Gastroesophageal sphincter (tissue), 4 donors: ENCODE measurements around the gene EFCAB13. TPM values are rescaled to one million over a fixed set of nuclear protein-coding genes. Genes with fewer than 3 reads are reported as not detected.
"Not testable (repeated sequence)": the region's sequence is repeated elsewhere in the genome, so short reads cannot be mapped to it uniquely, and the experiment has no call there.

ENCODE experiments used
- ATAC-seq: fragments of 150-250 bp; one replicate; pipeline ENCODE4 v1.9.1; 2016; ENCODE audit warnings: mild to moderate bottlenecking, moderate library complexity
- H3K27ac ChIP-seq, 4 donors: fragments of 200-600 bp; sonication (generic) in 3 of 4; 1 replicate in 3 of 4; 2 replicates in 1 of 4; pipeline ENCODE4 v1.5.1; 2016 to 2019
- H3K27me3 ChIP-seq: fragments of 200-600 bp; sonication (generic); one replicate; pipeline ENCODE4 v1.5.1; 2019
- H3K36me3 ChIP-seq, 2 donors: fragments of 200-600 bp; sonication (generic); one replicate each; pipeline ENCODE4 v1.5.1; 2019; ENCODE audit warnings: control low read depth in 1 of 2
- H3K4me1 ChIP-seq, 3 donors: fragments of 200-600 bp; sonication (generic); 1 replicate in 2 of 3; 2 replicates in 1 of 3; pipeline ENCODE4 v1.5.1; 2016 to 2019; ENCODE audit warnings: control low read depth in 2 of 3
- H3K4me3 ChIP-seq, 2 donors: fragments of 200-600 bp; sonication (generic); one replicate each; pipeline ENCODE4 v1.5.1; 2019; ENCODE audit warnings: mild to moderate bottlenecking in 1 of 2, moderate library complexity in 1 of 2
- H3K9me3 ChIP-seq, 3 donors: fragments of 200-600 bp; sonication (generic); one replicate each; pipeline ENCODE4 v1.5.1; 2017 to 2019; ENCODE audit warnings: control low read depth in 2 of 3
- CTCF ChIP-seq, 4 experiments: fragments of 200-600 bp in 2 of 4; fragments of 450-650 bp in 2 of 4; sonication (generic) in 1 of 4; IDR thresholded peaks; one replicate each; pipeline ENCODE4 v1.5.1; 2017 to 2019; ENCODE audit warnings: antibody characterized with exemption in 4 of 4, mild to moderate bottlenecking in 2 of 4, moderate library complexity in 2 of 4
- EP300 ChIP-seq: sonication (generic); formaldehyde crosslinking; IDR thresholded peaks from one replicate; pipeline ENCODE4 v1.6.1; 2017; ENCODE audit warnings: antibody characterized with exemption, mild to moderate bottlenecking
- POLR2A ChIP-seq, 2 donors: fragments of 450-650 bp; IDR thresholded peaks; one replicate each; pipeline ENCODE4 v1.6.1; 2017; ENCODE audit warnings: antibody characterized with exemption in 2 of 2, mild to moderate bottlenecking in 2 of 2, moderate library complexity in 1 of 2
- POLR2AphosphoS5 ChIP-seq: sonication (generic); formaldehyde crosslinking; IDR thresholded peaks from one replicate; pipeline ENCODE4 v1.6.1; 2017; ENCODE audit warnings: antibody characterized with exemption
- WGBS, 2 donors: methylation state at CpG; one replicate each; pipeline ENCODE4 v1.1.5; 2018; ENCODE audit warnings: low coverage in 1 of 2; 5-methylcytosine and 5-hydroxymethylcytosine counted together
- total RNA-seq, 4 donors: library from RNA; depleted of rRNA; stranded (reverse); fragments of >200 nt; gene quantifications; one replicate each; pipeline ENCODE4 v1.1.0, GENCODE V29; 2016

The EFCAB13 gene
- total RNA-seq, 4 donors from 2014 or later = 7.0 to 14.5 (median 8.6) TPM

GRCh38 chr17:47423406-47424295, 99.9 kb downstream of the EFCAB13 start:
- peak; percentile 36 for ATAC-seq
- TF ChIP-seq POLR2A (IDR thresholded peaks at IDR 0.05) (no peak), EP300 (no peak), CTCF (IDR thresholded peaks at IDR 0.05) (no peak), POLR2AphosphoS5 (no peak)
- Histone ChIP-seq H3K4me3 (peak overlapping the region; percentile 13 to 56), H3K4me1 (peaks cover 0 to 15% (median 10%) of the 10 kb centered on the region in 3 donors), H3K9me3 (no peaks in the 10 kb centered on the region), H3K27me3 (peaks cover 22% of the 10 kb centered on the region), H3K36me3 (no peaks in the 10 kb centered on the region), H3K27ac (no peak overlapping the region)
- 5% methylated on average over 8 to 31 of the region's 113 CpGs for WGBS, 2 donors

- H3K27ac ChIP-seq, H3K36me3 ChIP-seq, ATAC-seq, H3K9me3 ChIP-seq, H3K4me3 ChIP-seq: not testable (repeated sequence)
- WGBS, 2 donors = 86 to 92% methylated on average over 2 to 3 of the region's 3 CpGs
- Histone ChIP-seq H3K27me3 (peaks cover 22% of the 10 kb centered on the region), H3K4me1 (peaks cover 0 to 15% (median 10%) of the 10 kb centered on the region in 3 donors)
Observed at GRCh38 chr17:47425233-47425632, 101.5 kb downstream of the EFCAB13 start.

- H3K9me3 ChIP-seq, H3K27ac ChIP-seq, ATAC-seq, H3K36me3 ChIP-seq, H3K4me3 ChIP-seq: not testable (repeated sequence)
- Histone ChIP-seq H3K27me3 (peaks cover 22% of the 10 kb centered on the region), H3K4me1 (peaks cover 0 to 15% (median 10%) of the 10 kb centered on the region in 3 donors)
- 96 to 97% methylated on average over 2 to 3 of the region's 3 CpGs for WGBS, 2 donors
Observed at GRCh38 chr17:47425887-47426635, 102.3 kb downstream of the EFCAB13 start.

- Histone ChIP-seq H3K27ac (no peak overlapping the region), H3K4me1 (peaks cover 0 to 14% (median 10%) of the 10 kb centered on the region in 3 donors), H3K9me3 (no peaks in the 10 kb centered on the region), H3K27me3 (peaks cover 11% of the 10 kb centered on the region), H3K4me3 (no peak overlapping the region), H3K36me3 (peaks cover 0 to 6% of the 10 kb centered on the region in 2 donors)
- no peak for TF ChIP-seq POLR2A (IDR thresholded peaks at IDR 0.05)
- no peak for TF ChIP-seq EP300
- TF ChIP-seq CTCF (IDR thresholded peaks at IDR 0.05) = no peak
- no peak for TF ChIP-seq POLR2AphosphoS5
- 90 to 96% methylated on average over 2 of the region's 2 CpGs for WGBS, 2 donors
- no peak for ATAC-seq
Observed at GRCh38 chr17:47427985-47428384, 104.2 kb downstream of the EFCAB13 start.

- not testable (repeated sequence) for H3K9me3 ChIP-seq, H3K27ac ChIP-seq, ATAC-seq, H3K4me1 ChIP-seq, H3K27me3 ChIP-seq, H3K36me3 ChIP-seq, H3K4me3 ChIP-seq
- 97 to 98% methylated on average over 7 to 9 of the region's 9 CpGs for WGBS, 2 donors
Observed at GRCh38 chr17:47432240-47432639, 108.5 kb downstream of the EFCAB13 start.

- no peak for ATAC-seq
- peaks cover 0 to 30% of the 10 kb centered on the region in 2 donors for H3K36me3 ChIP-seq
- 92 to 96% methylated on average over 2 to 3 of the region's 3 CpGs for WGBS, 2 donors
- H3K27ac ChIP-seq = no peak overlapping the region
- no peak overlapping the region for H3K4me3 ChIP-seq
- no peaks in the 10 kb centered on the region for H3K4me1 ChIP-seq
- no peaks in the 10 kb centered on the region for H3K9me3 ChIP-seq
- H3K27me3 ChIP-seq = no peaks in the 10 kb centered on the region
- TF ChIP-seq EP300 = no peak
- no peak for TF ChIP-seq POLR2AphosphoS5
- TF ChIP-seq CTCF (IDR thresholded peaks at IDR 0.05) = no peak
- no peak for TF ChIP-seq POLR2A (IDR thresholded peaks at IDR 0.05)
Observed at GRCh38 chr17:47465165-47465564, 141.4 kb downstream of the EFCAB13 start.

GRCh38 chr17:47466976-47467375, 143.2 kb downstream of the EFCAB13 start:
- H3K27me3 ChIP-seq, H3K9me3 ChIP-seq, H3K4me3 ChIP-seq, ATAC-seq, H3K4me1 ChIP-seq, H3K27ac ChIP-seq: not testable (repeated sequence)
- peaks cover 0 to 44% of the 10 kb centered on the region in 2 donors for H3K36me3 ChIP-seq
- WGBS, 2 donors = 67 to 83% methylated on average over 2 to 4 of the region's 4 CpGs
